ENCODE results near the gene SENP5. TPM values are rescaled to one million over a fixed set of nuclear protein-coding genes. Genes with fewer than 3 reads are reported as not detected.

Gene SENP5
- total RNA-seq, 1 experiment from 2014 or later: 33.6 TPM

DNA sequence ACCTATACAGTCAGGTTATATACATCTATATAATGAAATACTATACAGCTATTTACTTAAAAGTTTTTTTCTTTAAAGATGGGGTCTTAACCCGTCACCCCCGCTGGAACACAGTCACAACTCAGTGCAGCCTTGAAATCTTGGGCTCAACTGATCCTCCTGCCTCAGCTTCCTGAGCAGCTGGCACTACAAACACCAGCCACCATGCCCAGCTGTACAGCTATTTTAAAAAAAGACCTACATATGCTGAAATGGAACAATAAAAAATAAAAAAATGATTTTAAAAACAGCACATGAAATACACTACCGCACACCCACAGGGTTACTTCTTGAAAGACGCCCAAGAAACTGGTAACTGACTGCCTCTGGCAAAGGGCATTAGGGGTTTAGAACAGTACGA is 70.9 kb downstream of the SENP5 start:
- ChIA-PET POLR2A (no interaction called here), CTCF (interaction anchor here (0.6 kb wide), 1 partner anchor 615 kb away, joined by 3 read pairs; no protein-coding TSS in a partner anchor)
- no peak overlapping the region for H3K27ac Mint-ChIP-seq (ENCODE audit: unreplicated experiment)
- Histone ChIP-seq H3K4me3 (ENCODE audit: low read depth, low read length) (no peak overlapping the region), H3K36me3 (ENCODE audit: control insufficient read depth, insufficient read depth, low read length) (peaks cover 3% of the 10 kb centered on the region), H3K9me3 (no peaks in the 10 kb centered on the region), H3K4me1 (peaks cover 16% of the 10 kb centered on the region; the same call in 1 of the 2 replicates), H3K27me3 (replicated peaks; ENCODE audit: control insufficient read depth, insufficient read depth, low read length) (no peaks in the 10 kb centered on the region)
- H3K27me3 Mint-ChIP-seq (ENCODE audit: insufficient read depth, unreplicated experiment): peaks cover 3% of the 10 kb centered on the region
- TF ChIP-seq CTCF (IDR thresholded peaks at IDR 0.05; ENCODE audit: insufficient read depth in 1 of 2, low read depth in 1 of 2, low read length in 1 of 2, severe bottlenecking in 1 of 2, unreplicated experiment in 1 of 2): no peak
- peaks cover 93% of the 10 kb centered on the region for H3K36me3 Mint-ChIP-seq (ENCODE audit: insufficient read depth, unreplicated experiment)
- H3K9me3 Mint-ChIP-seq (ENCODE audit: unreplicated experiment): no peaks in the 10 kb centered on the region
- no peak for DNase-seq
- intact Hi-C loops (cut with micrococcal nuclease; ENCODE audit: unreplicated experiment): no loop called here
- BruUV-seq (replicated peaks): no TSS peak
- no peaks in the 10 kb centered on the region for H3K4me1 Mint-ChIP-seq (ENCODE audit: low read depth, unreplicated experiment)
- H3K4me3 Mint-ChIP-seq (ENCODE audit: unreplicated experiment): no peak overlapping the region

DNA sequence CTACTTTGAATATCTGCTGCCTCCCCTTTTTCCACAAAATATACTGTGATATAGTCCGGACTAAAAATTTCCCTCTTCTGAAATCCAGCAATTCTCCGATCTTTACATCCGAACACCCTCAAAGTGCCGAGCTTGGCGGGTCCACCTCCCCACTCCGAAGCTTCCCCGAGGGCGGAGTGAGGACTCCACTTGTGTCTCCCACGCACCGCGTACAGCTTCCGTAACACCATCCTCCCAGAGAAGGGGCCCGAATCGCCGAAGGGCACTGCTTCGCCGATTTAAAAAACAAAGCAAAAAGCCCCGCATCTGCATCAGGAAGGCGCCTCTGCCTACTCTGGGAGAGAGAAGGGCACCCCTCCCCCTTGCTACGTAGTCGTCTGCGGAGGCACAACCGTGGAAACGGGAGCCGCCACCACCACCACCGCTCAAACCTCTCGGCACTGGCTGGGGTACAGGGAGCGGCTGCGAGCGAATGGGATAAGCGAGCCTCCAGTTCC is 74.1 kb downstream of the SENP5 start:
- DNase-seq: peak in 1 of 2 experiments; percentile 67
- Histone ChIP-seq H3K36me3 (ENCODE audit: control insufficient read depth, insufficient read depth, low read length) (peaks cover 3% of the 10 kb centered on the region), H3K4me3 (ENCODE audit: low read depth, low read length) (peak overlapping the region; percentile 82), H3K9me3 (no peaks in the 10 kb centered on the region), H3K27me3 (replicated peaks; ENCODE audit: control insufficient read depth, insufficient read depth, low read length) (no peaks in the 10 kb centered on the region), H3K4me1 (peaks cover 18% of the 10 kb centered on the region; the same call in 1 of the 2 replicates)
- Mint-ChIP-seq H3K27ac (ENCODE audit: unreplicated experiment) (peak overlapping the region; percentile 92), H3K36me3 (ENCODE audit: insufficient read depth, unreplicated experiment) (peaks cover 74% of the 10 kb centered on the region), H3K9me3 (ENCODE audit: unreplicated experiment) (no peaks in the 10 kb centered on the region), H3K27me3 (ENCODE audit: insufficient read depth, unreplicated experiment) (peaks cover 3% of the 10 kb centered on the region), H3K4me1 (ENCODE audit: low read depth, unreplicated experiment) (no peaks in the 10 kb centered on the region), H3K4me3 (ENCODE audit: unreplicated experiment) (peak overlapping the region; percentile 90)
- ChIA-PET CTCF (interaction anchor here (0.6 to 1.6 kb wide), 5 partner anchors 28 to 332 kb away, joined by 3 to 11 read pairs (median 4); partner anchors contain the start of gene SENP5), POLR2A (interaction anchor here (0.6 to 2.0 kb wide), 7 partner anchors 28 to 152 kb away, joined by 3 to 12 read pairs (median 3); partner anchors contain the start of gene SENP5)
- intact Hi-C loops (cut with micrococcal nuclease; ENCODE audit: unreplicated experiment): loop anchor here (1.0 to 5.0 kb wide), 5 partner anchors 21 to 332 kb away; partner anchors contain the start of gene SENP5
- BruUV-seq (replicated peaks): TSS peak; percentile 76
- no peak for TF ChIP-seq CTCF (IDR thresholded peaks at IDR 0.05; ENCODE audit: insufficient read depth in 1 of 2, low read depth in 1 of 2, low read length in 1 of 2, severe bottlenecking in 1 of 2, unreplicated experiment in 1 of 2)

DNA sequence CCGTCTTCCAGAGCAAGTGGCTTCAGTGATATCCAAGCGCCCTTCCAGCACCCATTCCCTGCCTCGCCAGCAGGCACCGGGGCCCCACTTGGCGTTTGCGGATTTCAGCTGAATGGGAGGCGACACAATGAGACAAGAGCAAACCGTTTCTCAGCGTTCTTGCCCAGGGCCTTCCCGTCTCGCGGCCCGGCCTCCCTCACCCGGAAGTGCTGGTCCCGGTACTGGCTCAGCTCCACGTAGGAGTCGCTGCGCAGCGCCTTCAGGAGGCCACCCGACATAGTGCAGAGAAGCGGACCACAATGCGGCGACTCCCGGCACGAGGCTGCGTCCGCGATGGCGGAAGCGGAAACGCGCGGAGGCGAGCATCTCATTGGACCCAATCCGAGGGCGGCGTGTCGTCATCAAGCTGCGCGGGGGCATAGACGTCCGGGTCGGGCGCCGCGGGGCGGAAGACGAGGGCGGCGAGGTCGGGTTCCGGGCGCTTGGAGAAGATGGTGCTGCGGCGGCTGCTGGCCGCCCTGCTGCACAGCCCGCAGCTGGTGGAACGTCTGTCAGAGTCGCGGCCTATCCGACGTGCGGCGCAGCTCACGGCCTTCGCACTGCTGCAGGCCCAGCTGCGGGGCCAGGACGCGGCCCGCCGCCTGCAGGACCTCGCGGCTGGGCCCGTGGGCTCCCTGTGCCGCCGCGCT is 74.7 kb downstream of the SENP5 start, which contains the start of gene NCBP2:
Gene NCBP2 (minus strand): TSS at position 303 of the 689 bp plus-strand sequence. CDS start 25 bp downstream, at position 278.
- ChIA-PET CTCF (interaction anchor here (0.6 to 1.6 kb wide), 6 partner anchors 27 to 333 kb away, joined by 3 to 11 read pairs (median 4); partner anchors contain the start of gene SENP5), POLR2A (interaction anchor here (0.5 to 2.0 kb wide), 8 partner anchors 12 to 841 kb away, joined by 3 to 12 read pairs (median 3); partner anchors contain the start of gene SENP5)
- Mint-ChIP-seq H3K4me1 (ENCODE audit: low read depth, unreplicated experiment) (no peaks in the 10 kb centered on the region), H3K4me3 (ENCODE audit: unreplicated experiment) (peak within 1 kb of the TSS; percentile 90), H3K27me3 (ENCODE audit: insufficient read depth, unreplicated experiment) (peaks cover 3% of the 10 kb centered on the region), H3K9me3 (ENCODE audit: unreplicated experiment) (no peaks in the 10 kb centered on the region), H3K27ac (ENCODE audit: unreplicated experiment) (peak within 1 kb of the TSS; percentile 92), H3K36me3 (ENCODE audit: insufficient read depth, unreplicated experiment) (peaks cover 70% of the 10 kb centered on the region)
- Histone ChIP-seq H3K4me3 (ENCODE audit: low read depth, low read length) (peak within 1 kb of the TSS; percentile 82), H3K27me3 (replicated peaks; ENCODE audit: control insufficient read depth, insufficient read depth, low read length) (no peaks in the 10 kb centered on the region), H3K36me3 (ENCODE audit: control insufficient read depth, insufficient read depth, low read length) (peaks cover 2% of the 10 kb centered on the region; the same call in 1 of the 2 replicates), H3K9me3 (no peaks in the 10 kb centered on the region), H3K4me1 (peaks cover 18% of the 10 kb centered on the region; the same call in 1 of the 2 replicates)
- intact Hi-C loops (cut with micrococcal nuclease; ENCODE audit: unreplicated experiment): loop anchor here (2.0 to 5.0 kb wide), 4 partner anchors 20 to 150 kb away; partner anchors contain the start of gene SENP5
- no TSS peak for BruUV-seq (replicated peaks)
- TF ChIP-seq CTCF (IDR thresholded peaks at IDR 0.05; ENCODE audit: insufficient read depth in 1 of 2, low read depth in 1 of 2, low read length in 1 of 2, severe bottlenecking in 1 of 2, unreplicated experiment in 1 of 2): peak; percentile 50 to 78
- DNase-seq: peak; percentile 99
